HG02943 (cell line): ENCODE data around the gene SV2A.

Experiments
- ATAC-seq: cut with Tn5 transposase; IDR thresholded peaks from one replicate; pipeline ENCODE4 v1.9.1; 2021; ENCODE audit warnings: mild to moderate bottlenecking, low read depth, moderate library complexity; ENCODE audit not compliant: unreplicated experiment

Gene SV2A

GRCh38 chr1:149931212-149931790, 13.7 kb upstream of the SV2A start:
- ATAC-seq = no peak

GRCh38 chr1:149929856-149930255, 12.2 kb upstream of the SV2A start:
- ATAC-seq = no peak

DNA sequence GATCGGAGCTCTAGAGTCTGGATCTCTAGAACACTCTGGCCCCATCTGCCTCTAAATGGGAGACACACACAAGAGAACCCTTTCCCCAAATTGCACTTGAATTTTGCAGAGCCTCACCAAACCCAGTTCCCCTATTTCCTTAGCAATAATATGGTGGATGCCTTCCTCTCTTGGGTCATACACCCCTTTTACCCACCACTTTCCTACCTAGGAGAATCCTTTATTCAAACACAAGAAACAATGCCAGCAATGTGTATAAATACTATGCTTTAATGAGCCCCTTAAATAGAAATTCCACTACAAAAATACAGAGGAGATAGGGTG, 10.7 kb upstream of the SV2A start:
- ATAC-seq = no peak

GRCh38 chr1:149927563-149928400, 10.1 kb upstream of the SV2A start, which contains the start of gene SF3B4:
Gene SF3B4, minus strand, starts transcription at chr1:149927803. Its CDS starts 44 bp downstream, at chr1:149927759.
- ATAC-seq = peak; percentile 77

DNA sequence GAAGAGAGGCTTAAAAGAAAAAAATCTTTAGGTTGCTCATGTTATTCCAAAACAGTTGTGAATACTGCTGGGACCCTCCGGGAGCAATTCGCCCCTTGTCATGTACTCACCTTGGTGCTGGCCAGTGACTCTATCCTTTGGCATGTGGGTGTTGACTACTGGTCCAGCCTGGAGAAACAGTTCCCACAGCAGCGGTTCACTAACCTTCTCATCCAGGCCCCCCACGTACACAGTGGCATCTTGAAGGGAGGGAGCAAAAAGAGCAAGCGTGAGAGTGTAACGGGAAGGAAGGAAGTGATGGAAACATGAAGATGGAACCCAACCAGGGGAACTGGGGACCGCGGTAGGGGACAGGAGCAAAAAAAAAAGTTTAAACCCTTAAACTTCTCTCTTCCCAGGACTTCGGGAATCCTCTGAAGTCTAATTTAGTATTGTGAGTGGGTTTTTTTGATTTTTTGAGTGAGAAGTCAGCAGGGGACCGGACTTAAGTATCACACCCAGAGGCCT, 9.5 kb upstream of the SV2A start:
- no peak for ATAC-seq

GRCh38 chr1:149926296-149926695, 8.7 kb upstream of the SV2A start:
- no peak for ATAC-seq

- no peak for ATAC-seq
These were observed 8.1 kb upstream of the SV2A start for GRCh38 chr1:149925751-149926150.

- no peak for ATAC-seq
These were observed 7.7 kb upstream of the SV2A start for GRCh38 chr1:149925345-149925744.

- ATAC-seq = no peak
These were observed 6.0 kb upstream of the SV2A start for GRCh38 chr1:149923626-149924025.

GRCh38 chr1:149916898-149917252, 769 bp downstream of the SV2A start:
- no peak for ATAC-seq

DNA sequence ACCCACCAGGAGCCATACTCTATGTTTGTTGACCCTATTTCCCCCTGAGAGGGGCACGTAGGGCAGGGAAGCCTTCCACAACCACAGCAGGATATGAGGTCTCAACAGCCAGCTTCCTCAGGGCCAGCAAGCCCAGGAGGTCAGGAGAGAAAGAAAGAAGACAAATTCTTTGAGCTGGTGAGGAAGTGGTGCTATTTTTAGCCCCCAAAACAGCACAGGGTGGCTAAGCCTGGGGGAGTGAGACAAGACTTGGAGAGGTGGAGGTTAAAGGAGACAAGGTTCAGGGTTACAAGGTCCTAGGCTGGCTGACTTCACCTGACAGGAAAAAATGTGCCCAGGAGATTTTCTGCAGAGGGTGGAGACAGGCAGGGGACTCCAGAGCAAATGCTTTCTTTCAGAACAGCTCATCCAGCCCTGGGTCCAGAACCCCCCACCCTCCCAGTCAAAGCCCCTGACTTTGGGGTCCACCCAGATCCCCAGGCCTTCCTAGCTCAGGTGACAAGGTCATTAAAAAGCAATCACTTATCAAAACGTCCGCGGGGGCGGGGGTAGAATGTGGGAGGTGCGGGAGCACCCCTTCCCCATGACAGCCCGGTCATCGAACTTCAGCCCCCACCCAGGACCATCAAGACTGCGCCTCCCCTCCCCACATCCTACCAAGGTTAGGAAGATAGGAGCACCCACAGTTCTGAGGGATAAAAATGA, 1.3 kb downstream of the SV2A start:
- ATAC-seq = no peak

GRCh38 chr1:149915429-149916192, 2.0 kb downstream of the SV2A start:
- ATAC-seq = no peak

DNA sequence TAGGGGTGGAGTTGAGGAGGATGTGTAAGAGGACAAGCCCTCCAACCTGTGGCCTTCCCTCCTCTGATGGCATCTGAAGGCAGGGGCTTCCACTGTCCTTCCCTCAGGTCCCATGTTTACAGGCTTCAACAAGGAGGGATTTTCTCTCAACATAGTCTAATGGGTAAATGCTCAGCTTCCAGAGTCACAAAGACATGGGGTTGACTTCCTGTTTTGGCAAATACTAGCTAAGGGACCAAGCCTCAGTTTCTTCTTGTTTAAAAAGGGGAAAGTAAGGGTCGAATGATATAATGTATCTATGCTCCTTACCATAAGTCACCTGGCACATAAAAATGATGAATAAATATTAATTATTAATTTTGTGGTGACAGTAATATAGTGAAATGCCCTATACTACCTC, 3.1 kb downstream of the SV2A start:
- no peak for ATAC-seq

DNA sequence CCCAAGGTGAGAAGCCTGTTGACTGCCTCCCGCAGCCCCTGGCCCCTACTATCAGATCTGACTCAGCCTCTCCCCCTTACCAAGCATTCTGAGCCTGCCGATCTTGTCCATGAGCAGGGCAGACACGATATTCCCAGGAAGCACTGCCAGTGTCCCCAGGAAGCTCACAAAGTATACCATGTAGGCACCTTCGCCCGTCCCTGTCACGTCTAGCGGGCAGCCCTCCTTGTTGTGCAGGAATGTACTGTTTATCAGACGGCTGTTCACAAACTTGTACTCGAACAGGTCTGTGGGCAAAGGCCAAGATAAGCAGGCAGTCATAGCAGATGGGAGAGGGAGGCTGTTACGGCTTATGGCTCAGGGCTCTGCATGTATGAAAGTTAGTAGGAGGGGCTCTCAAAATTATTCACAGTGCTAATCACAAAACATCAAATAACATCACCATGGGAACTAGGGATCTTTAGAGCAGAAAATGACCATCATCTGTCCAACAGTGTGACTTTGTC, 11.0 kb downstream of the SV2A start:
- no peak for ATAC-seq

GRCh38 chr1:149903836-149904491, 13.7 kb downstream of the SV2A start:
- no peak for ATAC-seq

GRCh38 chr1:149899460-149900284, 18.0 kb downstream of the SV2A start, which contains the start of gene BOLA1:
Gene BOLA1, plus strand, starts transcription at chr1:149899568. Its CDS starts 492 bp downstream, at chr1:149900060.
- ATAC-seq = peak; percentile 90

GRCh38 chr1:149896575-149896974, 21.1 kb downstream of the SV2A start:
- ATAC-seq = no peak

DNA sequence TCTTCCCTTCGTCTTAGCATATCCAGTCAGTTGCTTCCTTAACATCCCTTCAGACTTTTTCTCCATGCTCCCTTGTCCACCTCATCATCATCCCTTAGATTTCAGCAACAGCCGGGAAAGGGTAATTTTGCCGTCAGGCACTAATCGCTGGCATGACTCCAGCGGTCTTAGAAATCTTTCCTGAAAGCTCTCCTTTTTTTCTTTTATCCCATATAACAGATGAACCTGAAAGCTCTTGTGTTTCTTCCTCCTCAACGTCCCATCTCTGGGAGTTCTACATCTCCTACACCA, 28.7 kb downstream of the SV2A start:
- no peak for ATAC-seq

DNA sequence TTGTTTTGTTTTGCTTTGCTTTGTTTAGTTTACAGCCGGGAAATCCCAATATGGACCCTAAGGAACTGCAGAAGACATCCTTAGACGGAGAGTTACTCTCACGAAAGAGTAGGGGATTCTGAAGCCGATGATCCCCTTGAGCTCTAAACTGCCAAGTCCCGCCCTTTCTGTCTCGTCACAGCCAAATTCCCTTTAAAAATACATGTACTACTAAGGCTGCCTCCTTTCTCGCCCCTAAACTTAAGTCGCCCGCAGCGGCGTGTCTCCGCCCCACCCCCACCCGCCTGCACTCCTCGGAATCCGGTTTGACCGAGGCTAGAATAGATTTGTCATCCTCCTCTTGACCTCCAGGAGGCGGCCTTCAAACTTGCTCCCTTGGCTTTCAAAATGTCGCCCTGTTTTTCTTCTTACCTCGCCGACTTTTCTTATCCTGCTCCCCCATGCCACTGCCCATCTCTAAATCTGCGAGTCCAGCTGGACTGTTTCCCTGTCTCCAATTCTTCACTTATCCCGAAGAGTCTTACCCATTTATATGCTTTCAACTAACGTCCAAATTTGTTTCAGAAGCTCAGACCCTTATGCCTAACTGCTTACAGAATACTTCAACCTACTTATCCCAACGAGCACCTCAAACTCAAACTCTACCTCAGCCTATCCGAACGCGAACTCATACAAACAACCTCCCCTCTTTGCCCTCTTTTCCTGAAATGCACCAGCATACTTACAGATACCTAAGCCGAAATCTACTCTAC, 29.2 kb downstream of the SV2A start:
- ATAC-seq = peak; percentile 21
